HG03108 (cell line): ENCODE measurements around the gene MAPK12.

Source experiments
- ATAC-seq: cut with Tn5 transposase; IDR thresholded peaks from one replicate; pipeline ENCODE4 v1.9.1; 2021; ENCODE audit warnings: moderate library complexity; ENCODE audit not compliant: unreplicated experiment

The MAPK12 gene

GRCh38 chr22:50269573-50269969, 8.1 kb upstream of the MAPK12 start:
- ATAC-seq: no peak

GRCh38 chr22:50268655-50269113, 7.2 kb upstream of the MAPK12 start:
- no peak for ATAC-seq

GRCh38 chr22:50267591-50268390, 6.3 kb upstream of the MAPK12 start:
- no peak for ATAC-seq

- no peak for ATAC-seq
These were observed 5.5 kb upstream of the MAPK12 start for GRCh38 chr22:50266994-50267393.

GRCh38 chr22:50264946-50265669, 3.6 kb upstream of the MAPK12 start:
- no peak for ATAC-seq

DNA sequence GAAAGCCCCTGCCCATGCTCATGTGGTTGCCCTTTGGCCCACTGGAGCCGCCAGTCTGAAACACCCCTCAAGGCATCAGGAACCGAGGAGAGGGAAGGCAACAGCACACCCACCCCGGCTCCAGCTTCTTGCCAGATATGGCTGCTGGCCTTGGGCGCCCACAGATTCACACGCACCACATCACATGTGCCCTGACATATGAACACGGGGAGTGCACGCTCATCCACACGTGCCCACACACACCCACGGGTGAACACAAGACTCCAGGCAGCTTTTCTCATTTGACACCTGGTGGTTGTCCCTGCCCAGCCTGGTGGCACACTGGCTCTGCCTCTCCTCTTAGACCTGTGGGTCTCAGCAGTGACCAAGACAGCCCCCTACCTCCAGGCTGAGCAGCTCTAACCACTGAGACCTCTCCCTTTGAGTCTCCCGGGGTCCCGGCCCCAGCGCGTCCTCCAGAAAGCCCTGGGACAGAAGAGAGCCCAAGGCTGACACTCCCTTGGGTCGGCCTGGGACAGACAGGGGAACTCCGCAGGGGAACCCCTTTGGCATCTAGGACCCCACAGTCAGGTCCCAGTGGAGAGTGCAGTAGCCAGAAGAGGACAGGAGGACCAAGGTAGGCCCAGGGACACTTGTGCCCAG, 2.7 kb upstream of the MAPK12 start:
- no peak for ATAC-seq

DNA sequence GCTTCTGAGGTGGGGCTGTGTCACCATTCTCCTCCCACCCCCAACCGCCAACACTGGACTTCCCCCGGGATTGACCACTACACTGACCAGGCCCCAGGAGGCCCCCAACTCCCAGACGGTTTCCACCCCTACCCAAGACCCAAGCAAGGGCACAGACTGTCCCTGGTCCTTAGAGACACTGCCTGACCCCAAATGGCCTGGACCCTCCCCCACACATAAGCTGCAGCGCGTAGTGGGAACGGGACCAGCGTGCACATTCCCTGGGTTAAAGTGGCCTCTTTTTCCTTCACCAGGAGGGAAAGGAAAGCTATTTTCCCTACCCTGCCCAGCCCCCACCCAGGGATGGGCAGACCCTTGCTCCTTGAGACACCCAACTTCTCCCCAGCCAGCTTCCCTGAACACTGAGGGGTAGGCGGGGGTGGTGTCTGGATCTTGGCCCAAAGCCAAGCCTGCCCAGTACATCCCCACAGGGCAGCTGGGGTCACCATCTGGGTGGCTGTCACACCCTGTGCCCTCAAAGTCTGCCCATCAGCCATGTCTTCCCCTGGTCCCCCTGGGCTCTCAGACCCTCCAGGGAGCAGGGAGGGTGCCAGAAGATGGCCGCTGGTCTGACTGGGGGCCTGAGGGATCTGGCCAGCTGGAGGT, 1.6 kb upstream of the MAPK12 start:
- ATAC-seq: no peak

DNA sequence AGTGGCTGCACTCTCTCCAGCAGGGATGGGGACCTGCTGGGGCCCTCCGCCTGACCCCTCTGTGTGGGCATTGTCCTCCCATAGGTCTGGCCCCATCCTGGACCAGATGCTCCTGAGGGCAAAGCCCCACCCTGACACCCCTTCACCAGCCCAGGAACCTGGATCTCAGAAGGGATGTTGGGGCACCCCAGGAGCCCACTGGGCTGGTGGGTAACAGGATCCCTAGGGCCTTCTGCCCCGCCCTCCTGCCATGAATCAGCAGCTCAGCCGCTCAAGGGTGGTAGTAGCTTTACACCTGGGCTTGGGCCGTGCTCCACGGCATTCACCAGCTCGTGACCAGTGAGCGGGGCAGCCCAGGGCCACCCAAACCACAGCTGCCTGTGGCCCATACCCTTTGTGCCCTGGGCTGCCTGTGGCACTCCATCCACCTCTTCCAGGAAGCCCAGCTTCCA, 1.0 kb upstream of the MAPK12 start:
- ATAC-seq: no peak

- no peak for ATAC-seq
These were observed 475 bp downstream of the MAPK12 start for GRCh38 chr22:50260801-50261614.

- no peak for ATAC-seq
These were observed 1.1 kb downstream of the MAPK12 start for GRCh38 chr22:50260434-50260800.

DNA sequence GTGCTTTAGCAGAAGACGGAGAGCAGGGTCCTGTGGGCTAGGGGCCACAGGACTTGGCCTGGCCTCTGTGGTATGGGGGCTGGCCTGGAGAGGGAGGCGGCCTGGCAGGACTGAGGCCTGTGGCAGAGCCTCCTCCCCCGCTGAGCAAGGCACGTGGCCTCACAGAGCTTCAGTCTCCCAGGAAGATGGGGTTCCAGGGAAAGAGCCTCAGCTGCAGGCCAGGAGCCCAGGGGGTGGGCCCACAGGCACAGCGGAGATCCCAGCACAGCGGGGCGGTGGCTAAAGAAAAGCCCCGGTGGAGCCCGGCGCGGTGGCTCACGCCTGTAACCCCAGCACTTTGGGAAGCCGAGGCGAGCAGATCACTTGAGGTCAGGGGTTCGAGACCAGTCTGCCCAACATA, 2.2 kb downstream of the MAPK12 start:
- no peak for ATAC-seq

- ATAC-seq: no peak
These were observed 2.9 kb downstream of the MAPK12 start for GRCh38 chr22:50258361-50259292.

DNA sequence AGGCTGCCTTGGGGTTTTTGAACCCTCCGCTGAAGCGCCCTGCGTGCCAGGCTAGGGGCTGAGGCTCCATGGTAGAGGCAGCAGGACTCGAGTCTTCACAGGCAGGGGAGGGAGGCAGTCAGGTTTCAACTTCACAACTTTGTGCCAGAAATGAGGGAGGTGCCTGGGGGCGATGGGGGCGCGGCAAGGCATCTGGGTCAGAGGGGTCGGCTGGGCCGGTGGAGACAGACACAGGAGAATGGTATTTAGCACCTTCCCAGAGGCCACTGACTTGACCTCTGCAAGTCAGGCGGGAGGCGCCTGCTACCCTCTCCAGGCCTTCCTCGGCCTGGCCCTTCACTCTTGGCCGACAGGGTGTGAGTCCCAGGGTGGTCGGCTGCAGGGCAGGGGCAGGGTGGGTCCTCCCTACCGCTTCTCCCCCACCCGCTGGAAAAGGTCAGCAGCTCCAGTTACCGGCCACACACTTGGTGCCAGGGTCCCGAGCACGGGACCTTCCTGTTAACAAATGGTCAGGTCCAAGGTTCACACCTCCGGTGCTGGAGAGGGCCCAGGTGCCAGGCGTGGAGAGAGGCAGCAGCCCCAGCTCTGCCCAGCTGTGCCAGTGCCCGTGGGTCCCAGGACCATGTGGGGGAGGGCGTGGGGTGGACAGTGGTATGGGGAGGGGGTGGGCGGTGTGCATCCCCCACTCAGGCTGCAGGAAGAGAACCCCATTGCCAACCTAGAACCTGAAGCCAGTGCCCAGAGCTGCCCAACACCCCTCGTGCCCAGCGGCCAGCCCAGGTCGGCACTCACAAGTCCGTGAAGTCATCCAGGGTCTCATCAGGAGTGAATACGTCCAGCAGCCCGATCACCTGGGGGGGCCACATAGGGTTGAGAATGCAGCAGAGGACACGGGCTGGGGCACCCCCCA, 3.8 kb downstream of the MAPK12 start:
- no peak for ATAC-seq

- no peak for ATAC-seq
These were observed 4.4 kb downstream of the MAPK12 start for GRCh38 chr22:50257041-50257440.

DNA sequence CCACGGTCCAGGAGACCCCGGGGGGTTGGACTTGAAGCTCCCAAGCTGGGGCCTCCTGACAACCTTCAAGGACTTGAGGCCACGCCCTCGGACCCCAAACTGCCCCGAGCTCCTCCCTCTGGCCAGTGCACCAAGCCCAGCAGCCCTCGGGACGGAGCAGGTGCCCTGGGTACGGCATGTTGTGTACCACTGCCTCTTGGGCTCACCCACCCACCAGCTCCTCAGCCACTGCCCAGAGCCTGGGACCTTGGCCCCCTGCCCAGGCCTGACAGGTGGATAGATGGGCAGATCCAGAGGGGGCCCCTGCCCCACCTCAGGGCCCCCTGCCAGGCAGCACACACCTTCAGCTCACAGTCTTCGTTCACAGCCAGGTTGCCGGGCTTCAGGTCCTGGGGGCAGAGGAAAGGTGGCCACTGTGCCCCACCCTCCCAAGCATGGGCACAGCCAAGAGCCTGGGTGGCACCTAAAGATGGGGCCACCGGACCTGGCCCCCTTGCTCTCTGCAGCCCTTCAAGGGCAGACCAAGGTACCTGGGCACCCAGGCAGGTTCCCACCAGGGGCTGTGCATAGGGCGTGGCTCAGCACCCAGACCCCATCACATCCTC, 5.1 kb downstream of the MAPK12 start:
- ATAC-seq: no peak

DNA sequence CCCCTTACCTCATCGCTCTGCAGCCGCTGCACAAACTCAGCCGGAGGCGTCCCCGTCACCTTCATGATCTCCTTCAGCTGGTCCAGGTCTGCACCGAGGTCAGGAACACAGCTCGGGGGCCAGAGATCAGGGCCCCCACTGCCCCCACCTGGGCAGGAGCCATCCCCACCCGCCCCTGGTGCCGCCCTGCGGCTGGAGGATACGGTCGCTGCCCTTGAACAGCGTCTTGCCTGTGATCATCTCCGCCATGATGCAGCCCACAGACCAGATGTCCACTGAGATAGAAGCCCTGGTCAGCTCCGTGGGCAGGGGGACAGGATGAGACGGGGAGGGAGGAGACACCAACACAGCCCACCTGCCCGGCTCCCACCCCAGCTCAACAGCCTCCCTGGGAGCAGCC, 5.9 kb downstream of the MAPK12 start:
- no peak for ATAC-seq

GRCh38 chr22:50255099-50255498, 6.4 kb downstream of the MAPK12 start:
- ATAC-seq: no peak

DNA sequence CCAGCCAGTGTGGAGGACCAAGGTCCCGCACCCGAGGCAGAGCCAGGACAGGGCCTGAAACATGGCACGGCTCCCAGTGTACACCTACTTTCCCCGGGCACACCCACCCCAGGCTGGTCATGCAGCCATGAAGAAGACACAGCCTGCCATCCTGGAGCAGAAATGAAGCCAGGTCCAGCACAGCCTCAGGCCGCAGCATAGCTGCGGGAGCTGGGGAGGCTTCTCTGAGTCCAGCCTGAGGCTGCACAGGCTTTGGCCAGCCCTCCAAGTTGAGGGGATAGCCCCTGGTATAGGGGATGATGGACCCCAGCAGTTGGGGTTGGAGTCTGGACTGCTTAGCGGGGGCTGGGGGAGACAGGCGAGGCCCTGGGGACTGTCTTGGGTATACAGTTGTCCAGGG, 7.5 kb downstream of the MAPK12 start:
- no peak for ATAC-seq
